Astrocyte of the hippocampus (primary cell): ENCODE results near the gene TSPAN5.

Source experiments
- DNase-seq: peaks from one replicate; pipeline ENCODE4 v3.0.0; 2011; ENCODE audit warnings: low read depth, low spot score

Gene TSPAN5

GRCh38 chr4:98673288-98673644, 14.9 kb upstream of the TSPAN5 start:
- DNase-seq, result no peak

GRCh38 chr4:98672583-98673287, 14.3 kb upstream of the TSPAN5 start:
- DNase-seq, result no peak

GRCh38 chr4:98671131-98671530, 12.7 kb upstream of the TSPAN5 start:
- no peak for DNase-seq

GRCh38 chr4:98670186-98670585, 11.8 kb upstream of the TSPAN5 start:
- no peak for DNase-seq

GRCh38 chr4:98669577-98669976, 11.2 kb upstream of the TSPAN5 start:
- no peak for DNase-seq

GRCh38 chr4:98664959-98665358, 6.5 kb upstream of the TSPAN5 start:
- no peak for DNase-seq

- DNase-seq, result no peak
Observed at GRCh38 chr4:98663226-98664006, 5.0 kb upstream of the TSPAN5 start.

- DNase-seq, result peak; percentile 82
Observed at GRCh38 chr4:98662626-98663225, 4.3 kb upstream of the TSPAN5 start.

GRCh38 chr4:98662055-98662453, 3.6 kb upstream of the TSPAN5 start:
- no peak for DNase-seq

- DNase-seq, result no peak
Observed at GRCh38 chr4:98661371-98662054, 3.1 kb upstream of the TSPAN5 start.

- peak; percentile 46 for DNase-seq
Observed at GRCh38 chr4:98659741-98660462, 1.5 kb upstream of the TSPAN5 start.

- DNase-seq, result peak; percentile 68
Observed at GRCh38 chr4:98659106-98659592, 738 bp upstream of the TSPAN5 start.

GRCh38 chr4:98657531-98658286, 702 bp downstream of the TSPAN5 start:
- DNase-seq, result peak; percentile 83

GRCh38 chr4:98656886-98657285, 1.5 kb downstream of the TSPAN5 start:
- DNase-seq, result peak; percentile 24

- peak; percentile 43 for DNase-seq
Observed at GRCh38 chr4:98656443-98656842, 2.0 kb downstream of the TSPAN5 start.

GRCh38 chr4:98653890-98654867, 4.2 kb downstream of the TSPAN5 start:
- DNase-seq, result peak; percentile 87

- DNase-seq, result no peak
Observed at GRCh38 chr4:98652996-98653395, 5.4 kb downstream of the TSPAN5 start.

- DNase-seq, result no peak
Observed at GRCh38 chr4:98648602-98649001, 9.8 kb downstream of the TSPAN5 start.

GRCh38 chr4:98646422-98646821, 12.0 kb downstream of the TSPAN5 start:
- no peak for DNase-seq
